ENCODE measurements around the gene S1PR5. TPM values are rescaled to one million over a fixed set of nuclear protein-coding genes. Genes with fewer than 3 reads are reported as not detected.
"Not testable (repeated sequence)": the region's sequence is repeated elsewhere in the genome, so short reads cannot be mapped to it uniquely, and the experiment has no call there.

S1PR5 gene
- total RNA-seq, 1 experiment from 2014 or later, result 4.4 TPM

DNA sequence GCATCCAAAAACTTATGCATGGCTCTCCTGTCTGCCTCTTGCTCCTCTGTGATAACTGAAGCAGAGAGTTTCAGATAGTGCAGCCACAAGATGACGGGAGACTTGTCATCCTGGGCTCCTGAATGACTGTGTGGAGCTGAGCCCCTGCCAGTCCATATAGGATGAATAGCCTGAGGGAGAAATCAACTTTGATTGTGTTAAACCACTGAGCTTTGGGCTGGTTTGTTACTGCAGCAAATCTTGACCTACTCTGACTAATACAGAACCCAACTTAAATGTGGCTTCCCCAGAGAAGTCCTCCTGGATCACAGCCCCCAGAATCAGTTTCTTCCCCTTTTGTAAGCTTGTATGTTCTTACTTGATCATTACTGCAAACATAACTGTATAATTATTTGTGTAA is 15.2 kb upstream of the S1PR5 start:
- no TSS peak for BruUV-seq (replicated peaks)

GRCh38 chr19:10526887-10527286 is 9.6 kb upstream of the S1PR5 start:
- H3K9me2 ChIP-seq (ENCODE audit: insufficient read depth); H3K4me2 ChIP-seq (ENCODE audit: low read length); H3K36me3 ChIP-seq (ENCODE audit: control insufficient read depth in 1 of 2, insufficient read depth in 2 of 2, low read length in 2 of 2); H3K9ac ChIP-seq (ENCODE audit: low read length); intact Hi-C loops (cut with micrococcal nuclease); H3K79me2 ChIP-seq (ENCODE audit: insufficient read depth, low read length); H3K9me3 ChIP-seq (ENCODE audit: control insufficient read depth in 1 of 2, insufficient read depth in 1 of 2, low read depth in 1 of 2, low read length in 2 of 2); H3K4me1 ChIP-seq (ENCODE audit: control insufficient read depth in 1 of 2, insufficient read depth in 2 of 2, low read length in 2 of 2); H3K4me3 ChIP-seq (replicated peaks in 1 of 2; ENCODE audit: low read depth in 1 of 2, low read length in 2 of 2); H4K20me1 ChIP-seq (ENCODE audit: insufficient read depth); BruUV-seq (replicated peaks); H2AFZ ChIP-seq (ENCODE audit: low read depth, low read length, poor library complexity, severe bottlenecking); H3K27me3 ChIP-seq (ENCODE audit: insufficient read depth, low read length); DNase-seq (ENCODE audit: low read depth, low spot score); ATAC-seq; RAD21 ChIA-PET (ENCODE audit: low non-redundant PET in 1 of 2, low total read pairs in 2 of 2, uncharacterized antibody in 2 of 2, unreplicated experiment in 2 of 2); H3K27ac ChIP-seq (ENCODE audit: low read depth, low read length); POLR2A ChIA-PET: not testable (repeated sequence)
- CTCF ChIA-PET, result interaction anchor here (1.0 kb wide), 1 partner anchor 9 kb away, joined by 5 read pairs; no protein-coding TSS in a partner anchor

More for the DNA sequence above, 15.2 kb upstream of the S1PR5 start:
- H3K79me2 ChIP-seq (ENCODE audit: insufficient read depth, low read length), result no peaks in the 10 kb centered on the region
- H3K4me2 ChIP-seq (ENCODE audit: low read length), result no peak overlapping the region
- H2AFZ ChIP-seq (ENCODE audit: low read depth, low read length, poor library complexity, severe bottlenecking), result no peak overlapping the region
- intact Hi-C loops (cut with micrococcal nuclease), result no loop called here
- ChIA-PET POLR2A (no interaction called here), CTCF (no interaction called here), RAD21 (ENCODE audit: low non-redundant PET in 1 of 2, low total read pairs in 2 of 2, uncharacterized antibody in 2 of 2, unreplicated experiment in 2 of 2) (no interaction called here)
- no peak overlapping the region for H3K4me3 ChIP-seq (replicated peaks in 1 of 2; ENCODE audit: low read depth in 1 of 2, low read length in 2 of 2)
- no peaks in the 10 kb centered on the region for H3K27me3 ChIP-seq (ENCODE audit: insufficient read depth, low read length)
- H3K36me3 ChIP-seq (ENCODE audit: control insufficient read depth in 1 of 2, insufficient read depth in 2 of 2, low read length in 2 of 2), result no peaks in the 10 kb centered on the region
- H3K9me3 ChIP-seq (ENCODE audit: control insufficient read depth in 1 of 2, insufficient read depth in 1 of 2, low read depth in 1 of 2, low read length in 2 of 2), result no peaks in the 10 kb centered on the region; a peak in 1 of 4 replicates
- no peaks in the 10 kb centered on the region for H4K20me1 ChIP-seq (ENCODE audit: insufficient read depth)
- no peaks in the 10 kb centered on the region for H3K4me1 ChIP-seq (ENCODE audit: control insufficient read depth in 1 of 2, insufficient read depth in 2 of 2, low read length in 2 of 2)
- no peak for TF ChIP-seq CTCF (IDR thresholded peaks at IDR 0.05 in 2 of 3, conservative IDR thresholded peaks at IDR 0.05 in 1 of 3; ENCODE audit: borderline replicate concordance in 1 of 3, insufficient read depth in 1 of 3, low read depth in 2 of 3, low read length in 2 of 3)
- no peak overlapping the region for H3K27ac ChIP-seq (ENCODE audit: low read depth, low read length)
- no peak for DNase-seq (ENCODE audit: low read depth, low spot score)
- no peak for ATAC-seq
- no peaks in the 10 kb centered on the region for H3K9me2 ChIP-seq (ENCODE audit: insufficient read depth)
- no peak overlapping the region for H3K9ac ChIP-seq (ENCODE audit: low read length)

All from HCT116 (cell line).